WTC11 (cell line): ENCODE data around the gene GINS1. TPM values are rescaled to one million over a fixed set of nuclear protein-coding genes. Genes with fewer than 3 reads are reported as not detected.

Experiments
- ATAC-seq: fragments of 200-7000 bp; cut with Tn5 transposase; 2 replicates; pipeline ENCODE4 v1.10.0; 2021; ENCODE audit warnings: mild to moderate bottlenecking, moderate library complexity
- CTCF ChIA-PET: fragments of 300-600 bp; sonication (Branson Sonifier 250); formaldehyde crosslinking; loops from one replicate; lab custom pipeline; 2021; ENCODE audit warnings: antibody characterized with exemption; lab: Charles Lee
- POLR2A ChIA-PET: fragments of 350-600 bp; sonication (Branson Sonifier 250); formaldehyde crosslinking; loops from one replicate; lab custom pipeline; 2021; ENCODE audit warnings: antibody characterized with exemption; lab: Charles Lee
- DNase-seq: peaks from one replicate; pipeline ENCODE4 v3.0.0; 2021; ENCODE audit warnings: low spot score
- H3K27ac Mint-ChIP-seq: 2 replicates; pipeline ENCODE4 v1.8.0; 2021; ENCODE audit warnings: mixed read lengths
- H3K27me3 Mint-ChIP-seq: 2 replicates; pipeline ENCODE4 v1.8.0; 2021; ENCODE audit warnings: low read depth, mild to moderate bottlenecking, moderate library complexity, mixed read lengths
- H3K36me3 Mint-ChIP-seq: 2 replicates; pipeline ENCODE4 v1.8.0; 2021; ENCODE audit warnings: mixed read lengths
- H3K4me1 Mint-ChIP-seq: 2 replicates; pipeline ENCODE4 v1.8.0; 2022; ENCODE audit warnings: mixed read lengths
- H3K4me3 Mint-ChIP-seq: 2 replicates; pipeline ENCODE4 v1.8.0; 2021; ENCODE audit warnings: mild to moderate bottlenecking, moderate library complexity, mixed read lengths
- H3K9me3 Mint-ChIP-seq: 2 replicates; pipeline ENCODE4 v1.8.0; 2021; ENCODE audit warnings: mixed read lengths
- EMX1 ChIP-seq: fragments of 250-450 bp; sonication (Bioruptor Pico); IDR thresholded peaks from 2 replicates; pipeline ENCODE4 v1.8.0; 2021; ENCODE audit warnings: mild to moderate bottlenecking
- FOXP1 ChIP-seq: sonication (generic); formaldehyde crosslinking; IDR thresholded peaks from 2 replicates; pipeline ENCODE4 v1.8.0; 2022; ENCODE audit warnings: missing genetic modification reagents, mild to moderate bottlenecking, moderate library complexity, borderline replicate concordance
- HMGA2 ChIP-seq: fragments of 250-450 bp; sonication (Bioruptor Pico); IDR thresholded peaks from 2 replicates; pipeline ENCODE4 v1.4.0; 2021; ENCODE audit warnings: mild to moderate bottlenecking, moderate library complexity
- JAZF1 ChIP-seq: fragments of 250-450 bp; sonication (Bioruptor Pico); IDR thresholded peaks from 2 replicates; pipeline ENCODE4 v1.9.0; 2021; ENCODE audit warnings: moderate library complexity, mild to moderate bottlenecking, inconsistent platforms
- NFYB ChIP-seq: sonication (generic); formaldehyde crosslinking; conservative IDR thresholded peaks from 2 replicates; pipeline ENCODE4 v1.8.0; 2022; ENCODE audit warnings: low read depth, missing genetic modification reagents
- TP53 ChIP-seq: sonication (generic); formaldehyde crosslinking; IDR thresholded peaks from 2 replicates; pipeline ENCODE4 v1.8.1; 2023; ENCODE audit warnings: mild to moderate bottlenecking, missing genetic modification reagents
- ZNF232 ChIP-seq: sonication (generic); formaldehyde crosslinking; IDR thresholded peaks from 2 replicates; pipeline ENCODE4 v1.8.0; 2022; ENCODE audit warnings: mild to moderate bottlenecking, missing genetic modification reagents
- total RNA-seq: library from RNA; stranded (reverse); gene quantifications from 3 replicates; pipeline ENCODE4 v1.2.3, GENCODE V29; 2021
- TF ChIP-seq, protein P1 (sequence below): fragments of 250-450 bp; sonication (Bioruptor Pico); IDR thresholded peaks from 2 replicates; pipeline ENCODE4 v1.9.0; 2021; ENCODE audit warnings: mild to moderate bottlenecking
- TF ChIP-seq, protein P2 (sequence below): fragments of 250-450 bp; sonication (Bioruptor Pico); IDR thresholded peaks from 2 replicates; pipeline ENCODE4 v1.9.0; 2021; ENCODE audit warnings: moderate library complexity, mild to moderate bottlenecking, inconsistent platforms, borderline replicate concordance
- TF ChIP-seq, protein P3 (sequence below): fragments of 200-600 bp; IDR thresholded peaks from 2 replicates; pipeline ENCODE4 v1.8.0; 2022; ENCODE audit warnings: antibody characterized with exemption
- TF ChIP-seq, protein P4 (sequence below): sonication (generic); formaldehyde crosslinking; IDR thresholded peaks from 2 replicates; pipeline ENCODE4 v1.8.1; 2022; ENCODE audit warnings: missing genetic modification reagents, borderline replicate concordance
- TF ChIP-seq, protein P5 (sequence below): sonication (generic); formaldehyde crosslinking; IDR thresholded peaks from 2 replicates; pipeline ENCODE4 v1.8.0; 2023; ENCODE audit warnings: mild to moderate bottlenecking, missing genetic modification reagents

Gene GINS1
- total RNA-seq, 1 experiment from 2014 or later: 70.4 TPM

DNA sequence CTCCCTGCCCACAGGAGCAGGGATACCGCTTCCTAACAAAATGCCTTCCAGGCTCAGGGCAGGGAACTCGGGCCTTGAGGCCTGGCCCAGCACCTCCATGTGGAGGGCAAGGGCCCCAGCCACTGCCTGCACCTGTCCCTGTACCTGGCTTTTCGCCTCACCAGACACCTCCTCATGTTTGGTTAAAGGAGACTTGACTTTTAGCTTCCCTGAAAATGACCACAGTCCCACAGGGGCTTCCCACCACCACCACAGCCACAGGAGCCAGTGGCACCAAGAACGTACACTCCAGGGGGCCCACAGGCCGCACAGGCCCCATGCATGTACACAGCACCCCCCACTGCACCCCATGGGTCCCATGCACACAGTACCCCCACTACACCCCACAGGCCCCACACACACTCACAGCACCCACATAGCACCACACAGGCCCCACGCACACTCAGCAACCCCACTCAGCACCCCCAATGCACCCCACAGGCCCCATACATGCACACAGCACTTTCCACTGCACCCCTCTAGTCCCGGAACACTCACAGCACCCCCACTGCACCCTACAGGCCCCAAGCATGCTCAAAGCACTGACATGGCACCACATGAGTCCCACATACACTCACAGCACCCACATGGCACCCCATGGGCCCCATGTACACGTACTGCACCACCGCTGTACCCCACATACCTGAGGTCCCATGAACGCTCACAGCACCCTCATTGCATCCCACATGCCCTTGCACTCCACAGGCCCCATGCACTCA, 86.5 kb downstream of the GINS1 start:
- DNase-seq: no peak
- peaks cover 17% of the 10 kb centered on the region for H3K4me1 Mint-ChIP-seq
- no peaks in the 10 kb centered on the region for H3K27me3 Mint-ChIP-seq
- peaks cover 22% of the 10 kb centered on the region for H3K36me3 Mint-ChIP-seq
- ATAC-seq: no peak
- CTCF ChIA-PET: interaction anchor here (0.9 kb wide), 1 partner anchor 24 kb away, joined by 3 read pairs; no protein-coding TSS in a partner anchor
- TF ChIP-seq NFYB (CRISPR knock-in tag) (0 out of 2 replicates have a peak, but pooled peaks have one; percentile 7), EMX1 (CRISPR knock-in tag) (no peak)
- POLR2A ChIA-PET: no interaction called here
- no peak overlapping the region for H3K4me3 Mint-ChIP-seq
- H3K27ac Mint-ChIP-seq: peak overlapping the region; percentile 15
- no peaks in the 10 kb centered on the region for H3K9me3 Mint-ChIP-seq

DNA sequence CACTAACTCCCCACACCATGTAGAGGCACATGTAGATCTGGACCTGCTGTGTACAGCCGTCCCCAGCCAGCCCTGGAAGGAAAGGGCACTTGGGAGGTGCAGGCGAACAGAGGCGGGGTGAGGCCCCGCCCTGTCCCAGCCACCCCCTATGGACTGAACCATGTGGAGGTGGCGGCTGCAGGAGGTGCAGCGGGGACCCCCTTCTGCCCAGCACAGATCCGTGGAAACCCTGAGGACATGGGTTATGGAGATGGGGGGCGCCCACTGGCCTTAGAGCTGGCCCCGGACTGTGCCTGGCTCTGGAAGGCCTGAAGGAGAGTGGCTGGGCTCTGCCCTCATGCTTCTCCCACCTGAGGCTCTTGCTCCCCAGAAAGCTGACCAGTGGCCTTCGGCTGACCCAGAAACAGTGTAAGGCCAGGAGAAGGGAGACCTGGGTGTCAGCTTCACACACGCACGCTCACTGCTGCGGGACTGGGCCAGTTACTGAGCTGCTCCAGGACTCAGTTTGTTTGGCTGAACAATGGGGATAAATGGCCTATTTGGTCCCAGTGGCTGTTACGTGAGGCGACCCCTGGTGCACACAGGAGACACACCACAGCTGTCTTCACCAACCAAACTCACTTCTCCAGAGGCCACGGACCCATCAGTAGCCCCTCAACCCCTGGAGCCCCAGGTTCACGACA, 87.2 kb downstream of the GINS1 start:
- Mint-ChIP-seq H3K4me3 (no peak overlapping the region), H3K27ac (peak overlapping the region; percentile 15; the same call in 1 of the 2 replicates), H3K36me3 (peaks cover 25% of the 10 kb centered on the region), H3K27me3 (no peaks in the 10 kb centered on the region), H3K9me3 (no peaks in the 10 kb centered on the region), H3K4me1 (peaks cover 14% of the 10 kb centered on the region)
- ATAC-seq (no peak), DNase-seq (no peak)
- CTCF ChIA-PET: no interaction called here
- TF ChIP-seq, protein P1, sequence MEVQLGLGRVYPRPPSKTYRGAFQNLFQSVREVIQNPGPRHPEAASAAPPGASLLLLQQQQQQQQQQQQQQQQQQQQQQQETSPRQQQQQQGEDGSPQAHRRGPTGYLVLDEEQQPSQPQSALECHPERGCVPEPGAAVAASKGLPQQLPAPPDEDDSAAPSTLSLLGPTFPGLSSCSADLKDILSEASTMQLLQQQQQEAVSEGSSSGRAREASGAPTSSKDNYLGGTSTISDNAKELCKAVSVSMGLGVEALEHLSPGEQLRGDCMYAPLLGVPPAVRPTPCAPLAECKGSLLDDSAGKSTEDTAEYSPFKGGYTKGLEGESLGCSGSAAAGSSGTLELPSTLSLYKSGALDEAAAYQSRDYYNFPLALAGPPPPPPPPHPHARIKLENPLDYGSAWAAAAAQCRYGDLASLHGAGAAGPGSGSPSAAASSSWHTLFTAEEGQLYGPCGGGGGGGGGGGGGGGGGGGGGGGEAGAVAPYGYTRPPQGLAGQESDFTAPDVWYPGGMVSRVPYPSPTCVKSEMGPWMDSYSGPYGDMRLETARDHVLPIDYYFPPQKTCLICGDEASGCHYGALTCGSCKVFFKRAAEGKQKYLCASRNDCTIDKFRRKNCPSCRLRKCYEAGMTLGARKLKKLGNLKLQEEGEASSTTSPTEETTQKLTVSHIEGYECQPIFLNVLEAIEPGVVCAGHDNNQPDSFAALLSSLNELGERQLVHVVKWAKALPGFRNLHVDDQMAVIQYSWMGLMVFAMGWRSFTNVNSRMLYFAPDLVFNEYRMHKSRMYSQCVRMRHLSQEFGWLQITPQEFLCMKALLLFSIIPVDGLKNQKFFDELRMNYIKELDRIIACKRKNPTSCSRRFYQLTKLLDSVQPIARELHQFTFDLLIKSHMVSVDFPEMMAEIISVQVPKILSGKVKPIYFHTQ: no peak
- TF ChIP-seq FOXP1 (CRISPR knock-in tag): no peak
- TF ChIP-seq, protein P2, sequence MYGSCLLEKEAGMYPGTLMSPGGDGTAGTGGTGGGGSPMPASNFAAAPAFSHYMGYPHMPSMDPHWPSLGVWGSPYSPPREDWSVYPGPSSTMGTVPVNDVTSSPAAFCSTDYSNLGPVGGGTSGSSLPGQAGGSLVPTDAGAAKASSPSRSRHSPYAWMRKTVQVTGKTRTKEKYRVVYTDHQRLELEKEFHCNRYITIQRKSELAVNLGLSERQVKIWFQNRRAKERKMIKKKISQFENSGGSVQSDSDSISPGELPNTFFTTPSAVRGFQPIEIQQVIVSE (CRISPR knock-in tag): no peak
- TF ChIP-seq, protein P3, sequence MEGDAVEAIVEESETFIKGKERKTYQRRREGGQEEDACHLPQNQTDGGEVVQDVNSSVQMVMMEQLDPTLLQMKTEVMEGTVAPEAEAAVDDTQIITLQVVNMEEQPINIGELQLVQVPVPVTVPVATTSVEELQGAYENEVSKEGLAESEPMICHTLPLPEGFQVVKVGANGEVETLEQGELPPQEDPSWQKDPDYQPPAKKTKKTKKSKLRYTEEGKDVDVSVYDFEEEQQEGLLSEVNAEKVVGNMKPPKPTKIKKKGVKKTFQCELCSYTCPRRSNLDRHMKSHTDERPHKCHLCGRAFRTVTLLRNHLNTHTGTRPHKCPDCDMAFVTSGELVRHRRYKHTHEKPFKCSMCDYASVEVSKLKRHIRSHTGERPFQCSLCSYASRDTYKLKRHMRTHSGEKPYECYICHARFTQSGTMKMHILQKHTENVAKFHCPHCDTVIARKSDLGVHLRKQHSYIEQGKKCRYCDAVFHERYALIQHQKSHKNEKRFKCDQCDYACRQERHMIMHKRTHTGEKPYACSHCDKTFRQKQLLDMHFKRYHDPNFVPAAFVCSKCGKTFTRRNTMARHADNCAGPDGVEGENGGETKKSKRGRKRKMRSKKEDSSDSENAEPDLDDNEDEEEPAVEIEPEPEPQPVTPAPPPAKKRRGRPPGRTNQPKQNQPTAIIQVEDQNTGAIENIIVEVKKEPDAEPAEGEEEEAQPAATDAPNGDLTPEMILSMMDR: no peak
- TF ChIP-seq, protein P4, sequence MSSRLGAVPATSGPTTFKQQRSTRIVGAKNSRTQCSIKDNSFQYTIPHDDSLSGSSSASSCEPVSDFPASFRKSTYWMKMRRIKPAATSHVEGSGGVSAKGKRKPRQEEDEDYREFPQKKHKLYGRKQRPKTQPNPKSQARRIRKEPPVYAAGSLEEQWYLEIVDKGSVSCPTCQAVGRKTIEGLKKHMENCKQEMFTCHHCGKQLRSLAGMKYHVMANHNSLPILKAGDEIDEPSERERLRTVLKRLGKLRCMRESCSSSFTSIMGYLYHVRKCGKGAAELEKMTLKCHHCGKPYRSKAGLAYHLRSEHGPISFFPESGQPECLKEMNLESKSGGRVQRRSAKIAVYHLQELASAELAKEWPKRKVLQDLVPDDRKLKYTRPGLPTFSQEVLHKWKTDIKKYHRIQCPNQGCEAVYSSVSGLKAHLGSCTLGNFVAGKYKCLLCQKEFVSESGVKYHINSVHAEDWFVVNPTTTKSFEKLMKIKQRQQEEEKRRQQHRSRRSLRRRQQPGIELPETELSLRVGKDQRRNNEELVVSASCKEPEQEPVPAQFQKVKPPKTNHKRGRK (CRISPR knock-in tag): no peak
- TF ChIP-seq, protein P5, sequence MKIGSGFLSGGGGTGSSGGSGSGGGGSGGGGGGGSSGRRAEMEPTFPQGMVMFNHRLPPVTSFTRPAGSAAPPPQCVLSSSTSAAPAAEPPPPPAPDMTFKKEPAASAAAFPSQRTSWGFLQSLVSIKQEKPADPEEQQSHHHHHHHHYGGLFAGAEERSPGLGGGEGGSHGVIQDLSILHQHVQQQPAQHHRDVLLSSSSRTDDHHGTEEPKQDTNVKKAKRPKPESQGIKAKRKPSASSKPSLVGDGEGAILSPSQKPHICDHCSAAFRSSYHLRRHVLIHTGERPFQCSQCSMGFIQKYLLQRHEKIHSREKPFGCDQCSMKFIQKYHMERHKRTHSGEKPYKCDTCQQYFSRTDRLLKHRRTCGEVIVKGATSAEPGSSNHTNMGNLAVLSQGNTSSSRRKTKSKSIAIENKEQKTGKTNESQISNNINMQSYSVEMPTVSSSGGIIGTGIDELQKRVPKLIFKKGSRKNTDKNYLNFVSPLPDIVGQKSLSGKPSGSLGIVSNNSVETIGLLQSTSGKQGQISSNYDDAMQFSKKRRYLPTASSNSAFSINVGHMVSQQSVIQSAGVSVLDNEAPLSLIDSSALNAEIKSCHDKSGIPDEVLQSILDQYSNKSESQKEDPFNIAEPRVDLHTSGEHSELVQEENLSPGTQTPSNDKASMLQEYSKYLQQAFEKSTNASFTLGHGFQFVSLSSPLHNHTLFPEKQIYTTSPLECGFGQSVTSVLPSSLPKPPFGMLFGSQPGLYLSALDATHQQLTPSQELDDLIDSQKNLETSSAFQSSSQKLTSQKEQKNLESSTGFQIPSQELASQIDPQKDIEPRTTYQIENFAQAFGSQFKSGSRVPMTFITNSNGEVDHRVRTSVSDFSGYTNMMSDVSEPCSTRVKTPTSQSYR: no peak
- no peak for TF ChIP-seq JAZF1 (CRISPR knock-in tag)
- no peak for TF ChIP-seq TP53
- TF ChIP-seq HMGA2: no peak
- TF ChIP-seq ZNF232 (CRISPR knock-in tag): no peak
- POLR2A ChIA-PET: no interaction called here
